IMR-90 (cell line): ENCODE measurements around the gene ZNF469. TPM values are rescaled to one million over a fixed set of nuclear protein-coding genes. Genes with fewer than 3 reads are reported as not detected.

ENCODE experiments used
- ATAC-seq: fragments of 200-7000 bp; cut with Tn5 transposase; 2 replicates; pipeline ENCODE4 v1.9.1; 2020; ENCODE audit warnings: low read depth, mild to moderate bottlenecking, moderate library complexity
- BruUV-seq: library from RNA; stranded (reverse); fragments of 400-500 nt; replicated peaks from 2 replicates; lab custom pipeline; 2021; lab: Mats Ljungman, UMichigan
- CTCF ChIA-PET: fragments of 300-600 bp; formaldehyde crosslinking; extraction: SDS; loops from one replicate; lab custom pipeline; 2021; ENCODE audit warnings: antibody characterized with exemption; lab: Yijun Ruan, JAX
- POLR2A ChIA-PET: fragments of 300-600 bp; sonication (Branson Sonifier 250); formaldehyde crosslinking; loops from one replicate; lab custom pipeline; 2022; ENCODE audit warnings: antibody characterized with exemption; ENCODE audit not compliant: unreplicated experiment; lab: Charles Lee
- DNase-seq: peaks from one replicate; pipeline ENCODE4 v3.0.0; 2013
- H2AFZ ChIP-seq: replicated peaks from 2 replicates; pipeline ENCODE3; 2013; ENCODE audit warnings: low read length, mild to moderate bottlenecking; ENCODE audit not compliant: poor library complexity
- H2AK5ac ChIP-seq: 2 replicates; pipeline ENCODE4 v1.6.1; 2013; ENCODE audit warnings: low read depth, low read length, inconsistent platforms
- H2AK9ac ChIP-seq: replicated peaks from 2 replicates; pipeline ENCODE3; 2013; ENCODE audit warnings: mild to moderate bottlenecking, low read depth, low read length, moderate library complexity; ENCODE audit not compliant: poor library complexity
- H2BK120ac ChIP-seq: 2 replicates; pipeline ENCODE4 v1.6.1; 2013; ENCODE audit warnings: low read depth, low read length, inconsistent platforms
- H2BK15ac ChIP-seq: 3 replicates; pipeline ENCODE4 v1.6.1; 2013; ENCODE audit warnings: low read depth, low read length, inconsistent platforms
- H2BK20ac ChIP-seq: 2 replicates; pipeline ENCODE4 v1.6.1; 2013; ENCODE audit warnings: low read depth, mild to moderate bottlenecking, inconsistent platforms, low read length, moderate library complexity
- H2BK5ac ChIP-seq: 2 replicates; pipeline ENCODE4 v1.6.1; 2013; ENCODE audit warnings: mild to moderate bottlenecking, low read depth, low read length, inconsistent platforms; ENCODE audit not compliant: poor library complexity, severe bottlenecking
- H3K14ac ChIP-seq: replicated peaks from 2 replicates; pipeline ENCODE4 v1.6.1; 2013; ENCODE audit warnings: low read depth, low read length, inconsistent platforms
- H3K18ac ChIP-seq: 2 replicates; pipeline ENCODE4 v1.6.1; 2013; ENCODE audit warnings: low read depth, low read length, control low read depth
- H3K23ac ChIP-seq: 2 replicates; pipeline ENCODE4 v1.6.1; 2013; ENCODE audit warnings: low read depth, low read length, inconsistent platforms
- H3K27ac ChIP-seq: 2 replicates; pipeline ENCODE4 v1.5.1; 2013; ENCODE audit warnings: mild to moderate bottlenecking, control low read depth, low read length; ENCODE audit not compliant: insufficient read depth
- H3K27me3 ChIP-seq: 2 replicates; pipeline ENCODE4 v1.6.1; 2013; ENCODE audit warnings: low read length; ENCODE audit not compliant: control insufficient read depth, insufficient read depth
- H3K36me3 ChIP-seq: 2 replicates; pipeline ENCODE4 v1.6.1; 2013; ENCODE audit warnings: low read length, mixed read lengths; ENCODE audit not compliant: control insufficient read depth, insufficient read depth
- H3K4ac ChIP-seq: 2 replicates; pipeline ENCODE4 v1.6.1; 2013; ENCODE audit warnings: low read depth, low read length, inconsistent platforms
- H3K4me1 ChIP-seq: 2 replicates; pipeline ENCODE4 v1.6.1; 2013; ENCODE audit warnings: low read length, mixed read lengths; ENCODE audit not compliant: control insufficient read depth, insufficient read depth
- H3K4me2 ChIP-seq: 2 replicates; pipeline ENCODE4 v1.6.1; 2013; ENCODE audit warnings: low read depth, mild to moderate bottlenecking, control low read depth, low read length, moderate library complexity
- H3K4me3 ChIP-seq: 2 replicates; pipeline ENCODE4 v1.5.1; 2013; ENCODE audit warnings: low read depth, mild to moderate bottlenecking, control low read depth, low read length, moderate library complexity; ENCODE audit not compliant: insufficient read depth
- H3K56ac ChIP-seq: 2 replicates; pipeline ENCODE4 v1.6.1; 2013; ENCODE audit warnings: low read length, inconsistent platforms; ENCODE audit not compliant: insufficient read depth; ENCODE audit errors: extremely low read depth
- H3K79me1 ChIP-seq, 2 experiments: 2 replicates each; pipeline ENCODE4 v1.6.1; 2013; ENCODE audit warnings: low read length in 2 of 2, inconsistent platforms in 1 of 2, low read depth in 1 of 2
- H3K9ac ChIP-seq: 2 replicates; pipeline ENCODE4 v1.6.1; 2013; ENCODE audit warnings: low read depth, low read length, control low read depth
- H3K9me1 ChIP-seq: 2 replicates; pipeline ENCODE4 v1.6.1; 2013; ENCODE audit warnings: low read length, inconsistent platforms; ENCODE audit not compliant: insufficient read depth
- H3K9me3 ChIP-seq: 2 replicates; pipeline ENCODE4 v1.6.1; 2013; ENCODE audit warnings: low read length; ENCODE audit not compliant: control insufficient read depth, insufficient read depth
- H4K20me1 ChIP-seq: 2 replicates; pipeline ENCODE4 v1.6.1; 2013; ENCODE audit warnings: low read length, inconsistent platforms; ENCODE audit not compliant: insufficient read depth
- H4K5ac ChIP-seq: 2 replicates; pipeline ENCODE4 v1.6.1; 2013; ENCODE audit warnings: mild to moderate bottlenecking, low read depth, low read length, control low read depth
- H4K8ac ChIP-seq, 2 experiments: 2 replicates each; pipeline ENCODE4 v1.6.1; 2013; ENCODE audit warnings: low read depth in 2 of 2, low read length in 2 of 2, control low read depth in 1 of 2, inconsistent platforms in 1 of 2
- H4K91ac ChIP-seq: 2 replicates; pipeline ENCODE4 v1.6.1; 2013; ENCODE audit warnings: low read depth, low read length, inconsistent platforms; ENCODE audit not compliant: insufficient read depth
- BHLHE40 ChIP-seq: fragments of 150-350 bp; IDR thresholded peaks from 2 replicates; pipeline ENCODE4 v1.6.1; 2016; ENCODE audit warnings: mild to moderate bottlenecking, low read depth, low read length
- CEBPB ChIP-seq: IDR thresholded peaks from 2 replicates; pipeline ENCODE4 v1.6.1; 2012; ENCODE audit warnings: low read depth, low read length, improper control_type of control experiment
- CTCF ChIP-seq: conservative IDR thresholded peaks from 2 replicates; pipeline ENCODE4 v1.5.1; 2012; ENCODE audit warnings: mild to moderate bottlenecking, low read depth, low read length, improper control_type of control experiment
- ELK1 ChIP-seq: fragments of 150-350 bp; IDR thresholded peaks from 2 replicates; pipeline ENCODE4 v1.6.1; 2016; ENCODE audit warnings: low read depth, mild to moderate bottlenecking, low read length, moderate library complexity, borderline replicate concordance
- FOS ChIP-seq: fragments of 150-350 bp; IDR thresholded peaks from 2 replicates; pipeline ENCODE4 v1.6.1; 2016; ENCODE audit warnings: low read depth, low read length
- MAZ ChIP-seq: IDR thresholded peaks from 2 replicates; pipeline ENCODE4 v1.6.1; 2012; ENCODE audit warnings: low read depth, mild to moderate bottlenecking, low read length, improper control_type of control experiment, moderate library complexity, borderline replicate concordance
- MXI1 ChIP-seq: IDR thresholded peaks from 2 replicates; pipeline ENCODE4 v1.6.1; 2012; ENCODE audit warnings: low read depth, mild to moderate bottlenecking, low read length, moderate library complexity, borderline replicate concordance
- NFE2L2 ChIP-seq: fragments of 150-350 bp; IDR thresholded peaks from 2 replicates; pipeline ENCODE4 v1.6.1; 2016; ENCODE audit warnings: low read depth, mild to moderate bottlenecking, low read length
- POLR2A ChIP-seq: IDR thresholded peaks from 2 replicates; pipeline ENCODE4 v1.6.1; 2012; ENCODE audit warnings: mild to moderate bottlenecking, low read depth, low read length
- RCOR1 ChIP-seq: IDR thresholded peaks from 2 replicates; pipeline ENCODE4 v1.6.1; 2012; ENCODE audit warnings: mild to moderate bottlenecking, low read length, improper control_type of control experiment; ENCODE audit not compliant: insufficient replicate concordance
- SMC3 ChIP-seq: fragments of 150-350 bp; IDR thresholded peaks from 2 replicates; pipeline ENCODE4 v1.6.1; 2016; ENCODE audit warnings: low read depth, mild to moderate bottlenecking, antibody characterized with exemption, low read length, moderate library complexity
- WGBS, 2 experiments: methylation state at CpG; one replicate each; pipeline versions ENCODE4 v1.1.5 to v1.1.7; 2013; ENCODE audit warnings: missing lambda C conversion rate in 2 of 2; ENCODE audit not compliant: insufficient read length in 1 of 2; ENCODE audit errors: extremely low coverage in 2 of 2; 5-methylcytosine and 5-hydroxymethylcytosine counted together
- dilution Hi-C: fragments of 300-500 bp; cut with HindIII; formaldehyde crosslinking; loops from one replicate; pipeline ENCODE4 v1.14.3; 2018; ENCODE audit warnings: low sequenced_read_pairs; ENCODE audit not compliant: unreplicated experiment
- in situ Hi-C: fragments of 300-500 bp; cut with MboI; formaldehyde crosslinking; loops from 3 replicates; pipeline ENCODE4 v1.14.3; 2019; ENCODE audit warnings: low sequenced_read_pairs, inconsistent platforms, mixed read lengths
- intact Hi-C: fragments of 100-400 bp; cut with micrococcal nuclease; formaldehyde crosslinking; loops from 2 replicates; pipeline ENCODE4 v1.10.0; 2022
- polyA plus RNA-seq, 3 experiments: library from polyadenylated mRNA; depleted of rRNA; stranded (reverse); fragments of >200 nt; gene quantifications; 2 replicates each; pipeline ENCODE4 v1.2.3, GENCODE V29; 2012; ENCODE audit warnings: low replicate concordance in 1 of 3
- total RNA-seq: library from RNA; depleted of rRNA; stranded (reverse); fragments of >200 nt; gene quantifications from 2 replicates; pipeline ENCODE4 v1.2.3, GENCODE V29; 2012

ZNF469 gene
- total and polyA plus RNA-seq, 2 of the 4 experiments (the other 2 are of a cell fraction), result 1.1 to 13.3 TPM

- Histone ChIP-seq H3K9me3 (no peaks in the 10 kb centered on the region), H3K4me3 (no peak overlapping the region), H3K36me3 (peaks cover 83% of the 10 kb centered on the region), H2BK20ac (no peak overlapping the region), H3K18ac (no peak overlapping the region), H4K20me1 (peaks cover 99% of the 10 kb centered on the region), H3K4me2 (no peak overlapping the region), H2AK5ac (no peak overlapping the region), H3K27me3 (no peaks in the 10 kb centered on the region), H3K56ac (no peak overlapping the region), H4K91ac (no peak overlapping the region), H3K4me1 (peaks cover 2% of the 10 kb centered on the region; the same call in 1 of the 2 replicates), H3K23ac (no peak overlapping the region), H2BK15ac (no peak overlapping the region), H3K79me1 (peaks cover 25 to 90% of the 10 kb centered on the region in 2 experiments; a peak in 3 of 4 replicates), H3K4ac (no peak overlapping the region), H2BK5ac (no peak overlapping the region), H3K9me1 (peaks cover 47% of the 10 kb centered on the region), H3K9ac (no peak overlapping the region), H3K14ac (no peak overlapping the region), H2AFZ (no peak overlapping the region), H2BK120ac (no peak overlapping the region), H2AK9ac (no peak overlapping the region), H4K8ac (no peak overlapping the region), H3K27ac (no peak overlapping the region), H4K5ac (no peak overlapping the region)
- ATAC-seq (no peak), DNase-seq (no peak)
- BruUV-seq, result no TSS peak
- in situ Hi-C loops, result no loop called here
- 95% methylated on average over 8 of the region's 12 CpGs; no CpG with 5 or more reads in 1 of the 2 experiments for WGBS, 2 experiments
- dilution Hi-C loops, result no loop called here
- intact Hi-C loops, result no loop called here
- POLR2A ChIA-PET, result no interaction called here
- CTCF ChIA-PET, result no interaction called here
- TF ChIP-seq MXI1, result no peak
- TF ChIP-seq BHLHE40, result no peak
- TF ChIP-seq ELK1, result no peak
- TF ChIP-seq CTCF, result no peak
- no peak for TF ChIP-seq CEBPB
- no peak for TF ChIP-seq FOS
- no peak for TF ChIP-seq RCOR1
- TF ChIP-seq MAZ, result no peak
- no peak for TF ChIP-seq POLR2A
- TF ChIP-seq SMC3, result no peak
- TF ChIP-seq NFE2L2, result no peak
Measured at GRCh38 chr16:88394426-88394825, 11.7 kb downstream of the ZNF469 start.
